Left lung (tissue), 10 donors: Measurements from ENCODE around the gene ERBIN. TPM values are rescaled to one million over a fixed set of nuclear protein-coding genes. Genes with fewer than 3 reads are reported as not detected.

Experiments used
- ATAC-seq: fragments of 200-7000 bp; cut with Tn5 transposase; one replicate; pipeline ENCODE4 v1.9.1; 2020; ENCODE audit warnings: moderate library complexity
- DNase-seq, 4 donors: peaks; one replicate each; pipeline ENCODE4 v3.0.0-alpha.2; 2013 to 2020
- H3K27ac ChIP-seq, 2 donors: fragments of 200-600 bp; sonication (generic) in 1 of 2; one replicate each; pipeline versions ENCODE4 v1.5.0 to v1.8.0; 2020 to 2021
- H3K27me3 ChIP-seq, 2 donors: fragments of 200-600 bp; sonication (generic) in 1 of 2; one replicate each; pipeline versions ENCODE4 v1.5.0 to v1.8.0; 2020 to 2021
- H3K36me3 ChIP-seq, 2 donors: fragments of 200-600 bp; sonication (generic) in 1 of 2; one replicate each; pipeline versions ENCODE4 v1.5.0 to v1.8.0; 2020 to 2021
- H3K4me1 ChIP-seq, 2 donors: fragments of 200-600 bp; one replicate each; pipeline ENCODE4 v1.8.0; 2021
- H3K4me3 ChIP-seq, 2 donors: fragments of 200-600 bp; sonication (generic) in 1 of 2; one replicate each; pipeline versions ENCODE4 v1.5.0 to v1.8.0; 2020 to 2021; ENCODE audit warnings: mild to moderate bottlenecking in 1 of 2
- H3K9me3 ChIP-seq, 2 donors: fragments of 200-600 bp; sonication (generic) in 1 of 2; one replicate each; pipeline versions ENCODE4 v1.5.0 to v1.8.0; 2020 to 2021
- intact Hi-C, 2 donors: fragments of 100-400 bp; cut with DNase I; formaldehyde crosslinking; loops; one replicate each; pipeline versions ENCODE4 v1.11.2 to v1.14.2; 2022
- polyA plus RNA-seq, 6 donors: library from polyadenylated mRNA; unstranded; fragments of 120-200 nt; gene quantifications; one replicate each; pipeline ENCODE4 v1.2.1, GENCODE V29; 2013; ENCODE audit not compliant: insufficient read length in 6 of 6
- total RNA-seq, 2 donors: library from RNA; stranded (reverse); fragmentation: NEBNext Ultra II Directional; extraction: Animal tissue kit (Norgen Biotek cat#: 25700); gene quantifications; one replicate each; pipeline ENCODE4 v1.2.1, GENCODE V29; 2021
- TF ChIP-seq, protein P1 (sequence below), 2 donors: fragments of 200-600 bp; sonication (generic) in 1 of 2; IDR thresholded peaks; one replicate each; pipeline versions ENCODE4 v1.5.0 to v1.8.0; 2021; ENCODE audit warnings: antibody characterized with exemption in 2 of 2
- donor health status: DM: no; HTN: yes; CAD: no.
- donor health status: DM: no; HTN: no; CAD: no.

ERBIN gene
- total and polyA plus RNA-seq, 8 donors: 72.8 to 87.2 (median 79.3) TPM

DNA sequence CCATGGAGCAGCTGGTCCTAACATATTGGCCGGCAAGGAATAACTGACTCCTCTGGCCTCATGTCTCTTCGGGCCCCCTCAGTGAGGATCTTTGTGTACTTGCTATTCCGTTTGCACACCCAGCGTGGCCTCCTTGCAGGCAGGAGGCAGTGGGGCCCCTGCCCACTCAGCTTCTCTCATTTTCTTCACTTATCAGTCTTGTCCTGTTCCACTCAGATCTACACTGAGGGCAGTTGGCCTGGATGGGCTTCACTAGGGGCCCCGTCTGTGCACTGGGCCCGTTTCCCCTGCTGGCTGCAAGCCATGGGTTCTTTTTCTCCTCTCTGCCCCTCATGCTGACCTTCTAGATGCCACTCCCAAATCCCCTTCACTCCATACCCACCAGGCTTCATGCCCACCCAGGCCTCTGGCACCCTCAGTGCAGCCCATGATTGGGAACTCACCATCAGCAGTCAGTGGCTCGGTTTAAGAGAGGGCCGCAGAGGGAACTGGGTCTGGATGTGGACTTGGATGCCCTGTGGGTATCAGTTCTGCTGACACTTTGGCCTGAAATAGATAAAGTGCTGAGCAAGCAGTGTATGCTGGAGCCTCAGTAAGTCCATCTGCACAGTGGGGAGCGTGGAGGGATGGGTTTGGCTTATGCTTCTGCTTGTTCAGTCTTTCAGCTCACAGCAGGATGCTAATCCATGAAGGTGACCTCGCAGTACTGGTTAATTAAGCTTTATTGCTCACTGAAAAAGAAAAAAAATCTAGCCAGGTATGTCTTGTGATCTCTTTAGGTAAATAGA lies 57.9 kb downstream of the ERBIN start:
- H3K4me1 ChIP-seq: peaks cover 0 to 9% of the 10 kb centered on the region in 2 donors
- no peak overlapping the region for H3K4me3 ChIP-seq
- H3K36me3 ChIP-seq: no peaks in the 10 kb centered on the region
- TF ChIP-seq, protein P1, sequence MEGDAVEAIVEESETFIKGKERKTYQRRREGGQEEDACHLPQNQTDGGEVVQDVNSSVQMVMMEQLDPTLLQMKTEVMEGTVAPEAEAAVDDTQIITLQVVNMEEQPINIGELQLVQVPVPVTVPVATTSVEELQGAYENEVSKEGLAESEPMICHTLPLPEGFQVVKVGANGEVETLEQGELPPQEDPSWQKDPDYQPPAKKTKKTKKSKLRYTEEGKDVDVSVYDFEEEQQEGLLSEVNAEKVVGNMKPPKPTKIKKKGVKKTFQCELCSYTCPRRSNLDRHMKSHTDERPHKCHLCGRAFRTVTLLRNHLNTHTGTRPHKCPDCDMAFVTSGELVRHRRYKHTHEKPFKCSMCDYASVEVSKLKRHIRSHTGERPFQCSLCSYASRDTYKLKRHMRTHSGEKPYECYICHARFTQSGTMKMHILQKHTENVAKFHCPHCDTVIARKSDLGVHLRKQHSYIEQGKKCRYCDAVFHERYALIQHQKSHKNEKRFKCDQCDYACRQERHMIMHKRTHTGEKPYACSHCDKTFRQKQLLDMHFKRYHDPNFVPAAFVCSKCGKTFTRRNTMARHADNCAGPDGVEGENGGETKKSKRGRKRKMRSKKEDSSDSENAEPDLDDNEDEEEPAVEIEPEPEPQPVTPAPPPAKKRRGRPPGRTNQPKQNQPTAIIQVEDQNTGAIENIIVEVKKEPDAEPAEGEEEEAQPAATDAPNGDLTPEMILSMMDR (IDR thresholded peaks at IDR 0.05): no peak
- intact Hi-C loops: no loop called here
- ATAC-seq: no peak
- no peak overlapping the region for H3K27ac ChIP-seq
- no peaks in the 10 kb centered on the region for H3K27me3 ChIP-seq
- no peak for DNase-seq
- H3K9me3 ChIP-seq: no peaks in the 10 kb centered on the region

DNA sequence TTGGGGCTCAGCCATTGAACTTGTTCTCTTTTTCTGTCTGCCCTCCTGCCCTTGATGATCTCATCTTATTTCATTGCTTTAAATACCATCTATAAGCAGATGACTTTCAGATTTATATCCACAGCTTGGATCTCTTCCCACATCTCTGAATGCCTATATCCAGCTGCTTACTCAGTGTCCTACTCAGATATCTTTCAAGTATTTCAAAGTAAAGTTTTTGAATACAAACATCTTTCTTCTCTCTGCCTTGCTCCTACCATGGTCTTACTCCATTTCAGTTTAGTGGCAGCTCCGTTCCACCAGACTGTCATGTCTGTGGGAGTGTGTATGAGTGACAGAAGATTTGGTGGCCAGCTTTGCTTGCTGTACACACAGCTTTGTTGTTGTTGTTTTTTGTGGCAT lies 59.7 kb downstream of the ERBIN start:
- H3K4me3 ChIP-seq: no peak overlapping the region
- DNase-seq (peak in 2 of 4 donors; percentile 6 to 9), ATAC-seq (no peak)
- no peak overlapping the region for H3K27ac ChIP-seq
- H3K36me3 ChIP-seq: no peaks in the 10 kb centered on the region
- H3K4me1 ChIP-seq: peaks cover 0 to 9% of the 10 kb centered on the region in 2 donors
- no peaks in the 10 kb centered on the region for H3K9me3 ChIP-seq
- intact Hi-C loops: no loop called here
- TF ChIP-seq, protein P1 (IDR thresholded peaks at IDR 0.05): no peak
- H3K27me3 ChIP-seq: no peaks in the 10 kb centered on the region

DNA sequence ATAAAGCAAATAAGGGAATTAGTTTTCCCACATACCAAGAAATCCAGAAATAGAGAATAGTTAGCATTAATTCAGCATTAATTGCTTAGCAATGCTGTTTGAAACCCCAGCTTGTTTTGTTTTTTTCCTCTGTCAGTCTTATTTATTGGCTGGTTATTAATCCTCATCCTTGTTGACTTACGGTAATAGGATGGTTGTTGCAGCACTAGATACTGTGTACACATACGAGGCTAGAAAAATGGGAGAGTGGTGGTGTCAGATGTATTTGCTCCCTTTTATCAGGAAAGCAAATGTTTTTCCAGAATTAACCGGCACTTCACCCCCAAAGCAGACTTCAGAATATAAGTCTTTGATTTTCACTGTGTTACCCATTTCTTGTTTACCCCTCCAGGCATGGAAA lies 60.4 kb downstream of the ERBIN start:
- Histone ChIP-seq H3K4me3 (no peak overlapping the region), H3K9me3 (no peaks in the 10 kb centered on the region), H3K27ac (no peak overlapping the region), H3K36me3 (no peaks in the 10 kb centered on the region), H3K4me1 (peaks cover 0 to 9% of the 10 kb centered on the region in 2 donors), H3K27me3 (no peaks in the 10 kb centered on the region)
- TF ChIP-seq, protein P1 (IDR thresholded peaks at IDR 0.05): no peak
- DNase-seq (no peak), ATAC-seq (no peak)
- intact Hi-C loops: no loop called here

DNA sequence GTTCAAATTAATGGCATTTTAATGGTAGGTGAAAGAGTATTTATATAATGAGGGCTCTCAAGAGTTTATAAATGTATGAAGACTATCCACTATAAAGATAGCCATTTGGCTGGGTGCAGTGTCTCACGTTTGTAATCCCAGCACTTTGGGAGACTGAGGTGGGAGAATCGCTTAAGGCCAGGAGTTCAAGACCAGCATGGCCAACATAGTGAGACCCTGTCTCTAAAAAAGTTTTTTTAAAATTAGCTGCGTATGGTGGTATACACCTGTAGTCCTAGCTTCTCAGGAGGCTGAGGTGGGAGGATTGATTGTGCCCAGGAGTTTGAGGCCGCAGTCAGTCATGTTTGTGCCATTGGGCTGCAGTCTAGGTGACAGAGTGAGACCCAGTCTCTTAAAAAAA lies 61.6 kb downstream of the ERBIN start:
- Histone ChIP-seq H3K27me3 (no peaks in the 10 kb centered on the region), H3K36me3 (peaks cover 0 to 5% of the 10 kb centered on the region in 2 donors), H3K4me3 (no peak overlapping the region), H3K4me1 (peaks cover 0 to 9% of the 10 kb centered on the region in 2 donors), H3K27ac (no peak overlapping the region), H3K9me3 (no peaks in the 10 kb centered on the region)
- ATAC-seq (no peak), DNase-seq (no peak)
- TF ChIP-seq, protein P1 (IDR thresholded peaks at IDR 0.05): no peak
- intact Hi-C loops: no loop called here

DNA sequence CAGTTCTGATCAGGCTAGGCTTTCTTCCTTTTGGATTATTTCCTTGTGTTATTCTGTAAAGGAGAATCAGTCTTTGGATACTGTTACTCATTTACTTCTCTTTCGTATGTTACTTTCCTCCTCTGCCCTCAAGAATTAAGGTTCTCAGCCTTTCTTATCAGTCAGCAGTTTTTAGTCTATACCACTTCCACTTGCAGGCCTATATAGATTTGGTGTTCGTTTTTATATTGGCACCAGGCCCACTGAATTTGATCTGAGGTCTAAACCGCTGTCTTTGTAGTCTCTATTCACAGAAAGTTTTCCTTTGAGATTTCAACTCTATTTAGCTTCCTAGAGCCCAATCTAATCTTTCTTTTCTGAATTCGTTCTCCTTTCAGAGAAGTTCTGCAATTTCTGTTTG lies 62.8 kb downstream of the ERBIN start:
- no peak overlapping the region for H3K27ac ChIP-seq
- no peaks in the 10 kb centered on the region for H3K27me3 ChIP-seq
- H3K36me3 ChIP-seq: peaks cover 0 to 5% of the 10 kb centered on the region in 2 donors
- ATAC-seq: no peak
- H3K9me3 ChIP-seq: no peaks in the 10 kb centered on the region
- peaks cover 0 to 9% of the 10 kb centered on the region in 2 donors for H3K4me1 ChIP-seq
- intact Hi-C loops: no loop called here
- TF ChIP-seq, protein P1 (IDR thresholded peaks at IDR 0.05): no peak
- H3K4me3 ChIP-seq: no peak overlapping the region
- DNase-seq: no peak
